GM21367 (cell line): Measurements from ENCODE around the gene DRD1.
"Not testable (repeated sequence)": the region's sequence is repeated elsewhere in the genome, so short reads cannot be mapped to it uniquely, and the experiment has no call there.

Experiments used
- ATAC-seq: cut with Tn5 transposase; IDR thresholded peaks from one replicate; pipeline ENCODE4 v1.9.1; 2021; ENCODE audit not compliant: unreplicated experiment

Gene DRD1

GRCh38 chr5:175434800-175435199 lies 9.2 kb downstream of the DRD1 start:
- no peak for ATAC-seq

GRCh38 chr5:175427762-175428161 lies 16.2 kb downstream of the DRD1 start:
- ATAC-seq: no peak

- not testable (repeated sequence) for ATAC-seq
These were observed 19.4 kb downstream of the DRD1 start for GRCh38 chr5:175424594-175424993.

DNA sequence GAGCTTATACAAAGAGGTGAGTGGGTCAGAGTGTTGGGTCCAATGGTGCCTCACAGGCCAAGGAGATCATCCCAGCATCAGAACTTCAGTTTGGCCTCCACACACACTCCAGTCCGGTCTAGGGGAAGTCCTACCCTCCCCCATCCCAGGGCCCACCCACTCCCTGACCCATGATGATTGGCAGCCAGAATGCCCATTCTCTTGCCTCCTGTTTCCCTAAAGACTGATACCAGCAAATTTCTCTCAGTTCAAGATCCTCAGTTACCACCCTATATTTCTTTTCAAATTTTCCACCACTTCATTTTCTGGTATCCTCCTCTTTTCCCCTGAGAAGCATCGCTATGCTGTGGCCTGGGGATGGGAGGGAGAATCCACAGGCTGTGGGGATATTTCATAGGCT lies 21.9 kb downstream of the DRD1 start:
- no peak for ATAC-seq

DNA sequence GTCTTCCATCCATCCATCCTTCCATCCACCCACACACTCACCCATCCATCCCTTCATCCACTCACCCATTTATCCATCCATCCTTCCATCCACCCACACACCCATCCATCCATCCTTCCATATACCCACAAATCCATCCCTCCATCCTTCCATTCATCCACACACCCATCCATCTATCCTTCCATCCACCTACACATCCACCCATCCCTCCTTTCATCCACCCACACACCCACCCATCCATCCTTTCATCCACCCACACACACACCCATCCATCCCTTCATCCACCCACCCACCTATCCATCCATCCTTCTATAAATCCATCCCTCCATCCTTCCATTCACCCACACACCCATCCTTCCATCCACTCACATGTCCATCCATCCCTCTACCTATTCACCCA lies 23.6 kb downstream of the DRD1 start:
- ATAC-seq: no peak

- ATAC-seq: no peak
These were observed 25.7 kb downstream of the DRD1 start for GRCh38 chr5:175418251-175418650.

- no peak for ATAC-seq
These were observed 26.6 kb downstream of the DRD1 start for GRCh38 chr5:175417384-175417783.

DNA sequence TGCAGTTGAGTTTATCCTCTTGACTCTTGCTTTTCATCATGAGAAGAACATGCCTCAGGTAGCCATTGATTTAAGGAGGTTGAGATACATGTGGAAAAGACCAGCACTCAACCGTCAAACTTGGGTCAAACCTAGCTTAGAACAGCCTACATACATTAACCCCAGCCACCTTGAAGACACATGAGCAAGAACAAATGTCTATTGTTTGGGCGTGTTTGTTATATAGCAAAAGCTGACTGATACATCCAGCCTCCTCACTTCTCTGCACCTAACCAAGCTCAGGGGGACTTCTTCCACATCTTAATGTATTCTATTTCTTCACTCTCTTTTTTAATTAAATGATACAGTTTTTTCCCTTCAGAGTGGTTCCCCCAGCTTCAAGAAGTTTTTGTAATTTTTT lies 28.7 kb downstream of the DRD1 start:
- no peak for ATAC-seq

DNA sequence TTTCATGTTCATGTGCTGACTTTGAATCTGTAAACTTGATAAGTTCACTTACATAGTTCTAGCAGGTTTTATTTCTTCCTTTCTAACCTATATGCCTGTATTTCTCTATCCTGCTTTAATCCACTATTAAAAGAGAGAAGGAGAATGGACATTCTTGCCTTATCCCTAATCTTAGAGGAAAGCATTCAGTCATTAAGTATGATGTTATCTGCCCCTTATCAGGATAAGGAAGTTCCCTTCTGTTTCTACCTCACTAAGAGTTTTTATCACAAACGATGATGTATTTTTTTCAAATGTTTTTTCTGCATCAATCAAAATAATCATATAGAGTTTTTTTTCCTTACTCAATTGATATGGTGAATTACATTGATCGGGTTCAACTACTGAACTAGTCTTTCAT lies 33.1 kb downstream of the DRD1 start:
- ATAC-seq: no peak

- ATAC-seq: no peak
These were observed 37.7 kb downstream of the DRD1 start for GRCh38 chr5:175406300-175406699.

DNA sequence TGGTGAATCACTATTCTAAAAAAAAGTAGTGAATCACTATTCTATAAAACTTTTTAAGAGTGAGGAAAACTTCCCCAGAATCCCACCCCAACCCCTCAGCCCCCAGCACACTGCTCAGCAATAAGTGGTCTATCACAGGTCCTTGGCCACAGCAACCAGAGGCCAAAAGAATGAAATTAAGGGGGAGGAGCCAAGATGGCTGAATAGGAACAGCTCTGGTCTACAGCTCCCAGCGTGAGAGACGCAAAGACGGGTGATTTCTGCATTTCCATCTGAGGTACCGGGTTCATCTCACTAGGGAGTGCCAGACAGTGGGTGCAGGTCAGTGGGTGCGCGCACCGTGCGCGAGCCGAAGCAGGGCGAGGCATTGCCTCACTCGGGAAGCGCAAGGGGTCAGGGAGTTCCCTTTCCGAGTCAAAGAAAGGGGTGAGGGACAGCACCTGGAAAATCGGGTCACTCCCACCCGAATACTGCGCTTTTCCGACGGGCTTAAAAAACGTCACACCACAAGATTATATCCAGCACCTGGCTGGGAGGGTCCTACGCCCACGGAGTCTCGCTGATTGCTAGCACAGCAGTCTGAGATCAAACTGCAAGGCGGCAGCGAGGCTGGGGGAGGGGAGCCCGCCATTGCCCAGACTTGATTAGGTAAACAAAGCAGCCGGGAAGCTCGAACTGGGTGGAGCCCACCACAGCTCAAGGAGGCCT lies 46.2 kb downstream of the DRD1 start:
- ATAC-seq: not testable (repeated sequence)

DNA sequence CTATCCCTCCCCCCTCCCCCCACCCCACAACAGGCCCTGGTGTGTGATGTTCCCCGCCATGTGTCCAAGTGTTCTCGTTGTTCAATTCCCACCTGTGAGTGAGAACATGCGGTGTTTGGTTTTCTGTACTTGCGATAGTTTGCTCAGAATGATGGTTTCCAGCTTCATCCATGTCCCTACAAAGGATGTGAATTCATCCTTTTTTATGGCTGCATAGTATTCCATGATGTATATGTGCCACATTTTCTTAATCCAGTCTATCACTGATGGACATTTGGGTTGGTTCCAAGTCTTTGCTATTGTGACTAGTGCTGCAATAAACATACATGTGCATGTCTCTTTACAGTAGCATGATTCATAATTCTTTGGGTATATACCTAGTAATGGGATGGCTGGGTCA lies 48.6 kb downstream of the DRD1 start:
- not testable (repeated sequence) for ATAC-seq

DNA sequence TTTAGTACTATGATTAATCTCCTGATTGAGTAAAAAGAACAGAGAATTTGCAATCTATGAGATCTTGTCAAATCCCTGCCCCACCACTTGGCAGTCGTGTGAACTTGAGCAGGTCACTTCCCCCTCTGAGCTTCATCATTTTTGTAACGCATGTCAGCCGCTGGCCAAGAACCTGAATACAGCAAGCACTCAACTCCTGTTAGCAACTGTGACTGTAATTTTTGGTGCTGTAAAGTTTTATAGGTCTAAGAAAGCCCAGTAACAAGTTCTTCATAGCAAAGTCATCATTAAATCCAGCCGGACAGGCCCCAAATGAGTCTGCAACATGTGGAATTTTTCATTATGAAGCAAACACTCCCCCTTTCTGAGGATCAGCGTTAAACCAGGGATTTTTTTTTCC lies 49.4 kb downstream of the DRD1 start:
- no peak for ATAC-seq

GRCh38 chr5:175393897-175394296 lies 50.1 kb downstream of the DRD1 start:
- ATAC-seq: no peak

DNA sequence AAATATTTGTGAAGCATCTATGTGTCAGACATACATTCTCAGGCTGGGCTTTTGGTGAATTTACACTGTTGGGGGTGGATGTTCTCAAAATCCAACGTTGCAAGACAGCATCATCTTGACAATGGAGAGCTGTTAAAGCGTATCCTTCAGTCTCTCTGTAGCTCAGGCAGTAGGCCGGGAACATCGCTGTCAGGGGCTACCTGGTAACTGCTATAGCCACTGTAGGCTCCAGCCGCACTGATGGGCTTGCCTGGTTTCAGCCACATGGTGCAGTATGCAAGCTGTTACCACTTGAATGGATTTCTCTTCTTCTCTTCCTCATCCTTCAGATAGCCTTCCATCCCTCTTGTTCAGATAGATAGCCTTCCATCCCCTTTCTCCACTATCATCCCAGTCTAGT lies 51.7 kb downstream of the DRD1 start:
- no peak for ATAC-seq

DNA sequence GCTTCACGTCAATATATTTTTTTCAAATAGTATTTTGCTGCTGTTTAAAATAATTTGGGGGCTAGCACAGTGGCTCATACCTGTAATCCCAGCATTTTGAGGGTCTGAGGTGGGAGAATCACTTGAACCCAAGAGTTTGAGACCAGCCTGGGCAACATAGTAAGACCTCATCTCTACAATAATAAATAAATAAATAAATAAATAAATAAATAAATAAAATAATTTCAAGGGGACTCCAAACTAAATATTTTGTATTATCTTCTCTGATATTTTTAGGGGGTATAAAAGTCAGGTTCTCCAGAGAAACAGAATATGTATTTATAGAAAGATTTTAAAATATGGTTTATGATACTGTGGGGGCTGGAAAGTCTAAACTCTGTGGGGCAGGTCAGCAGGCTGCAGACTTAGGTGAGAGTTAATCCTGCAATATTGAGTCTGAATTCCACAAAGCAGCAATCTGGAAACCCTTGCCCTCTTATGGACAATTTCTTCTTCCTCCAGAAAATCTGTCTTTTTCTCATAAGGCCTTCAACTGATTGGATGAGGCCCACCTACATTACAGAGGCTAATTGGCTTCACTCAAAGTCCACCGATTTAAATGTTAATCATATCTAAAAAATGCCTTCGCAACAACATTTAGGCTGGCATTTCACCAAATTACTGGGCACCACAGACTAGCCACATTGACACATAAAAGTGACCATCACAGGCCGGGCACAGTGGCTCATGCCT lies 53.5 kb downstream of the DRD1 start:
- no peak for ATAC-seq
